ENCODE results near the gene USF1. TPM values are rescaled to one million over a fixed set of nuclear protein-coding genes. Genes with fewer than 3 reads are reported as not detected.
"Not testable (repeated sequence)": the region's sequence is repeated elsewhere in the genome, so short reads cannot be mapped to it uniquely, and the experiment has no call there.

USF1 gene
- total RNA-seq, 1 donor from 2014 or later: 58.4 TPM

GRCh38 chr1:161070761-161071160, 25.0 kb upstream of the USF1 start:
- no peak for TF ChIP-seq CTCF (IDR thresholded peaks at IDR 0.05; ENCODE audit: insufficient read depth, low read length, severe bottlenecking)
- H3K4me3 ChIP-seq (ENCODE audit: low read depth, low read length): no peak overlapping the region
- FAIRE-seq: no peak
- peaks cover 16% of the 10 kb centered on the region for H3K36me3 ChIP-seq (ENCODE audit: control insufficient read depth, insufficient read depth, low read length)
- peak; percentile 61 for DNase-seq (ENCODE audit: low read depth)
- H3K27me3 ChIP-seq (ENCODE audit: control insufficient read depth, insufficient read depth, low read length): no peaks in the 10 kb centered on the region

GRCh38 chr1:161069731-161070270, 24.0 kb upstream of the USF1 start, which contains the start of gene ARHGAP30:
TSS of gene ARHGAP30 (minus strand) at chr1:161069891. CDS start at chr1:161069624, 267 bp downstream.
- DNase-seq (ENCODE audit: low read depth): no peak
- H3K36me3 ChIP-seq (ENCODE audit: control insufficient read depth, insufficient read depth, low read length): peaks cover 16% of the 10 kb centered on the region
- no peak for FAIRE-seq
- TF ChIP-seq CTCF (IDR thresholded peaks at IDR 0.05; ENCODE audit: insufficient read depth, low read length, severe bottlenecking): no peak
- H3K27me3 ChIP-seq (ENCODE audit: control insufficient read depth, insufficient read depth, low read length): no peaks in the 10 kb centered on the region
- no peak within 1 kb of the TSS for H3K4me3 ChIP-seq (ENCODE audit: low read depth, low read length)

DNA sequence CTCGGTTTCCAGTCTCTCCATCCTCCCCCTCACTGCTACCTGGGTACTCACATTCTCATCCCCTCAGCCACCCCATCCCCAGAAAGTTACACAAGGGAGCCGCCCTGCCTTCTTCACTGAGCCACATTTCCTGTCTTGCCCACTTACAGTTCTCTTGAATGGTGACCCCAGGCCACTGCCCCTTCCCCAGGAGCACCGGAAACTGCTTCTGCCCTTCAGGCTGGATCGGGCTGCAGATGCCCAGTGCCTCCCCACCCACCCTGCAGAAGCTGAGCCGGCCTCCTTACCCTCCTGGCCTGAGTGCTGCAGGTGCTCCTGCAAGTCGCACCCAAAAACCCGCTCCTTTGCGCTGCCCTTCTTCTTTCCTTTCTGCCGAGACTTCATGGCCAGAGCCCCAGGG, 23.5 kb upstream of the USF1 start:
- Histone ChIP-seq H3K36me3 (ENCODE audit: control insufficient read depth, insufficient read depth, low read length) (peaks cover 16% of the 10 kb centered on the region), H3K4me3 (ENCODE audit: low read depth, low read length) (no peak overlapping the region), H3K27me3 (ENCODE audit: control insufficient read depth, insufficient read depth, low read length) (no peaks in the 10 kb centered on the region)
- no peak for TF ChIP-seq CTCF (IDR thresholded peaks at IDR 0.05; ENCODE audit: insufficient read depth, low read length, severe bottlenecking)
- no peak for FAIRE-seq
- DNase-seq (ENCODE audit: low read depth): no peak

DNA sequence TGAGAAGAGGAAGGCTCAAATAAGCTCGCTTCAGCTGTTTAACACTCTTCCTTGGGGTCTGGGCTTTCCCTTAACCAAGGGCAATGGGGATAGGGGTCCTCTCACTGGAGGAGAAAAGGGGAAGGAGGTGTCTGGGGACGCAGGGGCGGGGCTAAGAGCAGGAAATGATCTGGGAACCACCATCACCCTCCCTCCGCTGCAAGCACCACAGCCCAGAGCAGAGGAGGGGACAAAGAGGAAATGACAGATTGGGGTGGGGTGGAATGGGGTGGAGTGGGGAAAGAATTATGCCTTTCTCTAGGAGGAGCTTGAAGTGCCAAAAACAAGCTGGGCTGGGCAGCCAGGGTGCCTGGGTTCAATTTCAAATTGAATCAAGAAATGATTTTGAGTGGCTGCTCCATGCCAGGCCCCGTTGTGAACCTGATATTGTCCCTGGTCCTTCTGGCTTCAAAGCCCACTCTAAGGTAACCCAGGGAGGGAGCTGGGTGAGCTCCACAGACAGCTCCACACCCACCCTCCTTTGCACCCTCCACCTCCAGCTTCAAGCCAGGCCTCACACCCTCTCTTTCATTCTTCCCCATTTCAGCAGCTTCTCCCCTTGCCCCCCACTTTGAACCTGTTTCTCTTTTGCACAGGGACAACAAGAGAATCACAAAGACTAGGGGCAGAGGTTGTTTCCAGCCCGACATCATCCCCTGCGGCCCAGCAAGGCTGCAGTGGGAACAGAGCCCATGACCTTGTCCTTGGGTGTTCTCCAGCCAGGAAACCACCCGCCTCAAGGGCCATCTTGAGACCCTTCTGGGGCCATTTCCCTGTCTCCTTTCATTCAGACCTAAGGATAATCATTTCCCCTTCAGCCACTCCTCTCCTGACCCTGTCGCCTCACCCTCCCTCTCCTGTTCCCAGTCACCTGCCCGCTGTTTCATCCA, 22.8 kb upstream of the USF1 start:
- Histone ChIP-seq H3K27me3 (ENCODE audit: control insufficient read depth, insufficient read depth, low read length) (no peaks in the 10 kb centered on the region), H3K36me3 (ENCODE audit: control insufficient read depth, insufficient read depth, low read length) (peaks cover 15% of the 10 kb centered on the region), H3K4me3 (ENCODE audit: low read depth, low read length) (no peak overlapping the region)
- DNase-seq (ENCODE audit: low read depth) (peak; percentile 63), FAIRE-seq (no peak)
- TF ChIP-seq CTCF (IDR thresholded peaks at IDR 0.05; ENCODE audit: insufficient read depth, low read length, severe bottlenecking): no peak

GRCh38 chr1:161066694-161067093, 20.9 kb upstream of the USF1 start:
- Histone ChIP-seq H3K36me3 (ENCODE audit: control insufficient read depth, insufficient read depth, low read length) (peaks cover 8% of the 10 kb centered on the region), H3K27me3 (ENCODE audit: control insufficient read depth, insufficient read depth, low read length) (no peaks in the 10 kb centered on the region), H3K4me3 (ENCODE audit: low read depth, low read length) (no peak overlapping the region)
- no peak for TF ChIP-seq CTCF (IDR thresholded peaks at IDR 0.05; ENCODE audit: insufficient read depth, low read length, severe bottlenecking)
- DNase-seq (ENCODE audit: low read depth): no peak
- FAIRE-seq: no peak

DNA sequence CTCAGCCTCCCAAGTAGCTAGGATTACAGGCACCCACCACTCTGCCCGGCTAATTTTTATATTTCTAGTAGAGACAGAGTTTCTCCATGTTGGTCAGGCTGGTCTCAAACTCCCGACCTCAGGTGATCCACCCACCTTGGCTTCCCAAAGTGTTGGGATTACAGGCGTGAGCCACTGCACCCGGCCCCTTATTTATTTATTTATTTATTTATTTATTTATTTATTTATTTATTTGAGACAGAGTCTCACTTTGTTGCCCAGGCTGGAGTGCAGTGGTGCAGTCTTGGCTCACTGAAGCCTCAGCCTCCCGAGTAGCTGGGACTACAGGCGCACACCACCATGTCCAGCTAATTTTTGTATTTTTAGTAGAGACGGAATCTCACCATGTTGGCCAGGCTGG, 19.9 kb upstream of the USF1 start:
- H3K27me3 ChIP-seq (ENCODE audit: control insufficient read depth, insufficient read depth, low read length); H3K4me3 ChIP-seq (ENCODE audit: low read depth, low read length); FAIRE-seq; H3K36me3 ChIP-seq (ENCODE audit: control insufficient read depth, insufficient read depth, low read length); DNase-seq (ENCODE audit: low read depth): not testable (repeated sequence)

- not testable (repeated sequence) for H3K27me3 ChIP-seq (ENCODE audit: control insufficient read depth, insufficient read depth, low read length); DNase-seq (ENCODE audit: low read depth); FAIRE-seq; H3K4me3 ChIP-seq (ENCODE audit: low read depth, low read length); H3K36me3 ChIP-seq (ENCODE audit: control insufficient read depth, insufficient read depth, low read length)
Measured at GRCh38 chr1:161063936-161064335, 18.2 kb upstream of the USF1 start.

Data from bronchial epithelial cell (primary cell).